Measurements from ENCODE around the gene TSPAN10. TPM values are rescaled to one million over a fixed set of nuclear protein-coding genes. Genes with fewer than 3 reads are reported as not detected.

The TSPAN10 gene
- total and polyA plus RNA-seq, 2 of the 8 experiments (the other 6 are each of a cell fraction or from before 2014, with no cell fraction given), result 0.99 to 1.1 TPM

- TF ChIP-seq E2F6 (IDR thresholded peaks at IDR 0.05) (no peak), SP2 (IDR thresholded peaks at IDR 0.05; ENCODE audit: low read length) (no peak), MAX (IDR thresholded peaks at IDR 0.05) (no peak), ATF2 (IDR thresholded peaks at IDR 0.05; ENCODE audit: low read length) (no peak), YY1 (IDR thresholded peaks at IDR 0.05; ENCODE audit: low read depth, low read length) (no peak), KDM5A (IDR thresholded peaks at IDR 0.05; ENCODE audit: low read length) (no peak), CHD7 (IDR thresholded peaks at IDR 0.05; ENCODE audit: insufficient replicate concordance, low read length) (no peak), KDM4A (IDR thresholded peaks at IDR 0.05; ENCODE audit: low read depth, low read length, severe bottlenecking) (no peak)
These were observed 25.0 kb downstream of the TSPAN10 start (continued) for GRCh38 chr17:81662002-81662401.

Data from H1 (cell line).